SU-DHL-6 (cell line): ENCODE results near the gene CLEC4C.

Source experiments
- H2AFZ ChIP-seq: fragments of 200-600 bp; sonication (generic); 2 replicates; pipeline ENCODE4 v1.6.1; 2014; ENCODE audit warnings: low read depth, mild to moderate bottlenecking, moderate library complexity, mixed read lengths, antibody characterized with exemption, low read length; ENCODE audit not compliant: severe bottlenecking
- H3F3A ChIP-seq: fragments of 200-600 bp; shearing (Covaris generic); 2 replicates; pipeline ENCODE4 v1.6.0; 2016; ENCODE audit warnings: antibody characterized with exemption, mild to moderate bottlenecking; ENCODE audit not compliant: insufficient read depth
- H3K27ac ChIP-seq: fragments of 200-600 bp; sonication (generic); 2 replicates; pipeline ENCODE4 v1.5.1; 2016; ENCODE audit warnings: low read depth, mild to moderate bottlenecking, low read length, moderate library complexity, mixed read lengths
- H3K27me3 ChIP-seq: fragments of 200-600 bp; sonication (generic), shearing (Covaris generic); 2 replicates; pipeline ENCODE4 v1.6.0; 2014; ENCODE audit warnings: mild to moderate bottlenecking, low read length
- H3K36me3 ChIP-seq: fragments of 200-600 bp; sonication (generic); 2 replicates; pipeline ENCODE4 v1.6.1; 2014; ENCODE audit warnings: mild to moderate bottlenecking, low read length, mixed read lengths
- H3K4me2 ChIP-seq: fragments of 300-600, 200-600 bp; shearing (Covaris generic), sonication (generic); 2 replicates; pipeline ENCODE4 v1.6.0; 2014; ENCODE audit warnings: low read length, low read depth, mild to moderate bottlenecking; ENCODE audit not compliant: poor library complexity, severe bottlenecking
- H3K4me3 ChIP-seq: fragments of 200-600 bp; sonication (generic); 2 replicates; pipeline ENCODE4 v1.5.1; 2014; ENCODE audit warnings: antibody characterized with exemption, low read length, mild to moderate bottlenecking, mixed read lengths; ENCODE audit not compliant: insufficient read depth, poor library complexity, severe bottlenecking
- H3K79me2 ChIP-seq: fragments of 200-600 bp; sonication (generic); 2 replicates; pipeline ENCODE4 v1.6.1; 2014; ENCODE audit warnings: mild to moderate bottlenecking, low read length, moderate library complexity; ENCODE audit not compliant: insufficient read depth
- H3K9ac ChIP-seq: fragments of 200-600 bp; sonication (generic); 2 replicates; pipeline ENCODE4 v1.7.0; 2014; ENCODE audit warnings: mild to moderate bottlenecking, low read length
- H3K9me2 ChIP-seq: fragments of 200-600 bp; sonication (generic); replicated peaks from 2 replicates; pipeline ENCODE4 v1.6.1; 2014; ENCODE audit warnings: low read length; ENCODE audit not compliant: insufficient read depth
- H3K9me3 ChIP-seq: fragments of 200-600 bp; sonication (generic); 2 replicates; pipeline ENCODE4 v1.6.1; 2014; ENCODE audit warnings: low read length, mixed read lengths; ENCODE audit not compliant: insufficient read depth
- H4K20me1 ChIP-seq: fragments of 200-600 bp; sonication (generic); 2 replicates; pipeline ENCODE4 v1.6.1; 2014; ENCODE audit warnings: low read depth, mild to moderate bottlenecking, antibody characterized with exemption, low read length, moderate library complexity, mixed read lengths
- EZH2phosphoT487 ChIP-seq: fragments of 200-600 bp; sonication (generic), shearing (Covaris generic); conservative IDR thresholded peaks from 2 replicates; pipeline ENCODE4 v1.6.1; 2018; ENCODE audit warnings: mild to moderate bottlenecking, antibody characterized with exemption, low read length, moderate library complexity, mixed read lengths
- TF ChIP-seq, protein P1 (sequence below): fragments of 200-600 bp; sonication (generic); IDR thresholded peaks from one replicate; pipeline ENCODE4 v1.5.1; 2017; ENCODE audit warnings: antibody characterized with exemption, mild to moderate bottlenecking, low read length, moderate library complexity; ENCODE audit not compliant: insufficient read depth, poor library complexity, severe bottlenecking

Gene CLEC4C

DNA sequence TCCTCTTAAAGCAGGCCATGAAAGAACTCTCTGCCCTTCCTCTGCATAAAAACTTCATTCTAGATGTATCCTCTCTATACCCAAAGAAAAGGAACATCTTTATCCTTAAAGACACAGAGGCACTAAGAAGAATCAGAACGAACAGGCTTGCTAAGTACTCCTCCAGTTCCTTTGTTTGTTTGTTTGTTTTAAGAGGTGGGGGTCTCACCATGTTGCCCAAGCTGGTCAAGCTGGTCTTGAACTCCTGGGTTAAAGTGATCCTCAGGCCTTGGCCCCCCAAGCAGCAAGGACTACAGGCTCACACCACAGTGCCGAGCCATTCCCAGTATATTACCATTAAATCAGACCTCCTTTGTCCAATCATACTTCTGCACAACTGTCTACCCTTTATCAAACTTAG, 65.6 kb downstream of the CLEC4C start:
- Histone ChIP-seq H3F3A (no peaks in the 10 kb centered on the region), H3K9me2 (no peaks in the 10 kb centered on the region), H3K27ac (no peak overlapping the region), H3K9ac (no peak overlapping the region), H2AFZ (no peak overlapping the region), H3K4me2 (no peak overlapping the region), H3K9me3 (no peaks in the 10 kb centered on the region), H3K36me3 (no peaks in the 10 kb centered on the region), H3K79me2 (no peaks in the 10 kb centered on the region), H3K4me3 (no peak overlapping the region), H4K20me1 (no peaks in the 10 kb centered on the region), H3K27me3 (no peaks in the 10 kb centered on the region)
- TF ChIP-seq EZH2phosphoT487: no peak
- TF ChIP-seq, protein P1, sequence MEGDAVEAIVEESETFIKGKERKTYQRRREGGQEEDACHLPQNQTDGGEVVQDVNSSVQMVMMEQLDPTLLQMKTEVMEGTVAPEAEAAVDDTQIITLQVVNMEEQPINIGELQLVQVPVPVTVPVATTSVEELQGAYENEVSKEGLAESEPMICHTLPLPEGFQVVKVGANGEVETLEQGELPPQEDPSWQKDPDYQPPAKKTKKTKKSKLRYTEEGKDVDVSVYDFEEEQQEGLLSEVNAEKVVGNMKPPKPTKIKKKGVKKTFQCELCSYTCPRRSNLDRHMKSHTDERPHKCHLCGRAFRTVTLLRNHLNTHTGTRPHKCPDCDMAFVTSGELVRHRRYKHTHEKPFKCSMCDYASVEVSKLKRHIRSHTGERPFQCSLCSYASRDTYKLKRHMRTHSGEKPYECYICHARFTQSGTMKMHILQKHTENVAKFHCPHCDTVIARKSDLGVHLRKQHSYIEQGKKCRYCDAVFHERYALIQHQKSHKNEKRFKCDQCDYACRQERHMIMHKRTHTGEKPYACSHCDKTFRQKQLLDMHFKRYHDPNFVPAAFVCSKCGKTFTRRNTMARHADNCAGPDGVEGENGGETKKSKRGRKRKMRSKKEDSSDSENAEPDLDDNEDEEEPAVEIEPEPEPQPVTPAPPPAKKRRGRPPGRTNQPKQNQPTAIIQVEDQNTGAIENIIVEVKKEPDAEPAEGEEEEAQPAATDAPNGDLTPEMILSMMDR: no peak
